Astrocyte of the hippocampus (primary cell): Measurements from ENCODE around the gene FYB2.
"Not testable (repeated sequence)": the region's sequence is repeated elsewhere in the genome, so short reads cannot be mapped to it uniquely, and the experiment has no call there.

Source experiments
- DNase-seq: peaks from one replicate; pipeline ENCODE4 v3.0.0; 2011; ENCODE audit warnings: low read depth, low spot score

Gene FYB2

DNA sequence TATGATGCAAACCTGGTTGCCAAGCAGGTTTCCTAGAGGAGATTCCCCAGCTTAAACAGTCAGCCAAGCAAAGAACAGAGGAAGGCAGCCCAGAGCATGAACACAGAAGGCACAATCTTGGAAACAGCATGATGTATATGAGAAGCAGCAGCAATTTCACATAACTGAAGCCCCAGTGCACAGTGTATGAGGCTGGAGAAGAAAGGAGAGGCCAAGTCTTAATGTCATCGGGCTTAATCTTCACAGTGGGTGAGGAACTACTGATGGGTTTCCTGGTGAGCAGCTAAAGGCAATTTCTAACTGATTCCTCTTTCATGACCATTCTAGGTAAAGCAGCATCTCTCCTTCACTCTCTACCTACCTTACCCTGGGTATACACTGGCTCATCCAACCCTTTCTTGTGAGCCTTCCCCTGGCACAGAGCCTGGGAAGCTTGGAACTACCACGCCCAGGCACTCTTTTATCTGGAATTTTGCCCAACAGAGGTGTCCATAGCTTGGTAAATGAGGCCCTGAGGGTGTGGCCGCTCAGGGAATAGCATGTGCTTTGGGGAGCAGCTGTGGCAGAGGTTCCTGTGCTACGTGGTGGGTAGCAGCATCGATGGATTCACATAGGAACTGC is 22.0 kb downstream of the FYB2 start:
- no peak for DNase-seq

DNA sequence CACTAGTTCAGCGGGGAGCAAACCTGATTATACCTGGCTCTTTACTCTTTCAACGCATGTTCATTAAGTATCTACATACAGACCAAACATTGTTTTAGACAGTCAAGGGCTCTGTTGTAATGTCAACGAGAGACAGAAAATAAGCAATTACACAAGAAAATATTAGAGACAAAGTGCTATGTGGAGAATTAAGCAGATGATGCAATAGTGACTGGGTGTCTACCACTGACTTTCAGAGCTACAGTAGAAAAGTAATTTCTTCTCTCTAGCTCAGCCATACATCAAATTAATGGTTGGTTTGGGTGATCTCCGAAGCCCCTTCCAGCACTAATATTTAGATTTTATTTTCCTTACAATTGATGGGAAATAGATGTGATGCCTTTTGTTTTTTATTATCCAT is 23.3 kb downstream of the FYB2 start:
- no peak for DNase-seq

GRCh38 chr1:56790036-56790435 is 29.2 kb downstream of the FYB2 start:
- no peak for DNase-seq

DNA sequence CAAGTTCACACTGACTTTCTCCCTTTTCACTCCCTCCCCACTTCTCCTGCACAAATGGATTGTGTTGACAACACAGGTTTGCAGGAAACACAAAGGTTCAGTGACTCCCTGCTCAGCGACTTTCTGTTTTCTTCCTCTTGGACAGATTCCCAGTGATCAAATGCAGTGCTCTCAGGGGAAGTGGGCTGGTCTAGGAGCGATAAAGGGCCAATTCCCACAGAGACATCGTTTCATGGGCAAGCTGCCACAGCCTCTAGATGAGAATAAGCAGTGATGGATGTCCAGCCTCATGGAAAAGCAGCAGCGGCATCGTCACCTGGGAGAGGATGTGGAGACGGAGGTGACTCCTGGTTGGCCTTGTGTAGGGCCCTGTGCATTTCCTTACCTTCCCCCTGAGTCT is 30.6 kb downstream of the FYB2 start:
- peak; percentile 48 for DNase-seq

- DNase-seq, result no peak
Observed at GRCh38 chr1:56788102-56788501, 31.1 kb downstream of the FYB2 start.

- no peak for DNase-seq
Observed at GRCh38 chr1:56787330-56787729, 31.9 kb downstream of the FYB2 start.

DNA sequence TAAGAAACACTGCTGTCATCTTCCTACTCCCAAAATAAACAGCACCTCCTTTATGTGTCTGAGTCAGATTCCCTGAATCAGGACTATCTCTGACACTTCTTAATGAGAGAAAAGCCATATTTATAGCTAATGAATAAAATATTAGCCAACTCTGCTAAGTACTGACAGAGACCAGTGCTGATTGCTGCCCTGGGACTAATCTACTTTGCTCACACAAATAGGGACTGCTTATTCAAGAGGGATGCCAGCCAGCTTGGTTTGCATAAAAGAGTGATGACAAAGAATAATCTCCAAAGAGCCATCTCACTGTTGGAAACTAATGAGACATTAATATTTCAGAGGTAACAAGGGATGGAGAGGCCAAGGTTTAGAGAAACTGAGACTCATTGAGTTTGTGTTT is 36.4 kb downstream of the FYB2 start:
- DNase-seq, result no peak

DNA sequence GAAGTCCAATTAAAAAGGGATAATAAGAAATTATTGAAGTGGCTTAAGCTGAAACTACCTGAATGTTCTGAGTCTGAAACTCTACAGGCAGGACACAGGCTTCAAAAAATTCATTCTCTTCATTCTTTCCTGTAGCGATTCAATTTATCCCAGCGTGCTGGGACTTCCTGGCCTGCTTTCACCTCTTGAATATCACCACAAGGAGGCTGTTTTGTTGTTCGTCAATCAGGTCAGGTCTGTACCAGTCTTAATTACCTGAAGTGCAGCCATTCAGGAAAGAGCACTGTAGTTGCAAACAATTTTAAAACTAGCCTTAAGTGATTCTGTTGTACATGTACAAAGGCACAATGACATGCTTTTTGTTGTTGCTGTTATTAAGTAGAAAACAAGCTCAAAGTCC is 38.4 kb downstream of the FYB2 start:
- no peak for DNase-seq

DNA sequence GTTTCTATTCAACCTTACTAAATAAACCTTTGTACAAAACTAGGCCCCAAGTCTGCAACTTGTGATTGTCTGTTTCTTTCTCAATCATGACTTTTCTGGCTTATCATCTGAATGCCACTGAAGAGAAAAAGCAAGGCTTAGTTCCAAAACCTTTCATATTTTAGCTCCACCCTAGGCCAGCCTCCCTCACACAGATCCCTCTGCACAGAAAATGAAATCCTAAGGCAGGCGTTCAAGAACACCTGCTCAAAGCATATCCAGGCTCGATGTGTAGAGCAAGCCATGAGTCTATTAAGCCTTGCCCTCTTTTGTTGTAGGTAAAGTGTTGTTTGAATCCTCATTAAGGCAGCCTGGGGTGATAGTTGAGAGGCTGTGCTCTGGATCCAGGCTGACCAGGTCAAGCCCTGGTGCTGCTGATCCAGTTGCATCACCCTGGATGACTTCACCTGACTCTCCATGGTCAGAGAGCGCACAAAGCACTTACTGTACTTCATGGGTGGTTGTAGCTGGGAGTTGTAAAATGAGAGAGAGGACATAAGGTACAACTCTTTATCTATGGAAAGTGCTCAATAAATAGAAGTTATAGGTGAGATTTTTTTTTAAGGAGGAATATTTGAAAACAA is 39.0 kb downstream of the FYB2 start:
- DNase-seq, result no peak

- no peak for DNase-seq
Observed at GRCh38 chr1:56777972-56778371, 41.2 kb downstream of the FYB2 start.

- not testable (repeated sequence) for DNase-seq
Observed at GRCh38 chr1:56774732-56775131, 44.5 kb downstream of the FYB2 start.

DNA sequence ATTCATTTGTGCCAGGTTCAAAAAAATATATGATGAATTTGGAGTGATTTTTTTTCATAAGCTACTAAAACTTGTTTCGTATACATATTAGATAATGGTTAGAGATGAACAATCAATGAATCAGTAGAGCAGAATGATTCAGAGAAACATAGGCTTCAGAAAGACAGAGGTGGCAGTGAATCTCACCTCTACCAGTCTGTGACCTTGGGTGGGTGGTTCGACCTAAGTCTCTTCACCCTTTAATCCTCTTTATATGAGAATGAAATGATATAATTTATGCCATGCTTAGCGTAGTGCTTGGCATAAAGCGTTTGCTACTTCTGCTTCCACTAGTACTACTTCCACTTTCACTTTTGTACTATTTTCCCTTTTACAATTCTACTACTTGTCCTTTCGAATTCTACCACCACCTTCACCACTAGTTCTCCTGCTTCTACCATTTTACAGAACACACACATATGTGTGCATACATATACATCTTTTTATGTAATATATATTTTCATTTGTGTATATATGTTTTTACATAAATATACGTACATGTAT is 45.1 kb downstream of the FYB2 start:
- no peak for DNase-seq

- no peak for DNase-seq
Observed at GRCh38 chr1:56773341-56774066, 45.7 kb downstream of the FYB2 start.

- no peak for DNase-seq
Observed at GRCh38 chr1:56771717-56772116, 47.5 kb downstream of the FYB2 start.

GRCh38 chr1:56758794-56759193 is 60.4 kb downstream of the FYB2 start:
- DNase-seq, result peak; percentile 16

DNA sequence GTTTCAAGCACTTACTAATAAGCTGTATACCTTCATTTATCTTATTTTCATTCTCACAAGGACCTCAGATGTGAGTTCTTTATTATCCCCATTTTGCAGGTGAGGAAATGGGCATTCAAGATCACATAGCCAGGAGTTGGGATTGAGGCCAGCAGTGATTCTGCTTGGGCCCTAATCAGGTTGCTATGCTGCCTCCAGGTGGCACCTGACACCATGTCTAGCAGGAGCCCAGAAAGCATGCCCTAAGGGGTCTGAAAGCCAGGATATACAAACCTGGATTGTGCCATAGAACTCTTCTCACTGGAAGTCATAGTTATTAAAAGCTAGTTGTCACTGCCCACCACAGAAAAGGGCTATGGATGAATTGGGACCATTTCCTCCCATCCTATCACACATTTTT is 61.1 kb downstream of the FYB2 start:
- DNase-seq, result no peak

DNA sequence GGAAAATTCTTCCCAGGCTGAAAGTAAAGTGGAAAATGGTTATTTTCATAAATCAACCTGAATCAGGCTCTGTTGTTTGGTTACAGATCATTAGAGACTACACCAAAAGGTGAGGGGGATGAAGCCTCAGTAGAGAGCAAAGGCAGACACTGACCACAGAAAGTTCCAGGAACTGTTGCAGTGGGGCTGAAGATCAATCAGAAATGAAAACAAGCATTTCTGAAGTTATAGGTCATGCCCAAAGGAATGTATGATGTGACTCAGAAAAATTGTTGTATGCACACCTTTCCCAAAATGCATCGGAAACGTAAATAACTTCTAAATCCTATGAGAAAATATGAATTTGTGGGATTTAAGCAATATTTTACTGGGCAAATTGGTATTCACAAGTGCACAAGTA is 63.3 kb downstream of the FYB2 start:
- DNase-seq, result peak; percentile 5

GRCh38 chr1:56754708-56755479 is 64.3 kb downstream of the FYB2 start:
- DNase-seq, result no peak

DNA sequence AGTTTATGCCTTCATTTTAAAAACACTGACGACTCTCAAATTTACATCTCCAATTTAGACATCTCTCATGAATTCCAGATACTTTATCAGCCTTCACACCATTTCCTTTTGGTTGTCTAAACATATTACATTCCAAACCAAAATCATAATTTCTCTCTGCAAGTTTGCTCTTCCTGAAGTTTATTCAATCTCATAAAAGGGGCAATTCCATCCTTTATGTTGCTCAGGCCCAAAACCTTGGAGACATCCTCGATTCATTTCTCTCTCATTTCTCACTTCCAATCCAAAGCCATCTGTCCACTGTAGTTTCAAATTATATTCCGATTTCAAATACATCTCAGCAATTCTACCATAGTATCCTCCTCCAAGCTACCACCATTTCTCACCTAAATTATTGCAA is 74.0 kb downstream of the FYB2 start:
- no peak for DNase-seq

GRCh38 chr1:56728964-56729363 is 90.2 kb downstream of the FYB2 start:
- DNase-seq, result no peak

- no peak for DNase-seq
Observed at GRCh38 chr1:56726706-56727105, 92.5 kb downstream of the FYB2 start.

- no peak for DNase-seq
Observed at GRCh38 chr1:56719171-56719570, 100.0 kb downstream of the FYB2 start.
